ENCODE data around the gene SYNGR4.
"Not testable (repeated sequence)": the region's sequence is repeated elsewhere in the genome, so short reads cannot be mapped to it uniquely, and the experiment has no call there.

SYNGR4 gene

GRCh38 chr19:48363810-48364597 lies at the start of gene SYNGR4, which contains the start of gene TMEM143:
Gene SYNGR4, plus strand, starts transcription at chr19:48364367. Its CDS starts 1,476 bp downstream, at chr19:48365843.
Gene TMEM143, minus strand, starts transcription at chr19:48363940. Its CDS starts 20 bp downstream, at chr19:48363920.
- peak; percentile 100 for DNase-seq (ENCODE audit: low spot score)

DNA sequence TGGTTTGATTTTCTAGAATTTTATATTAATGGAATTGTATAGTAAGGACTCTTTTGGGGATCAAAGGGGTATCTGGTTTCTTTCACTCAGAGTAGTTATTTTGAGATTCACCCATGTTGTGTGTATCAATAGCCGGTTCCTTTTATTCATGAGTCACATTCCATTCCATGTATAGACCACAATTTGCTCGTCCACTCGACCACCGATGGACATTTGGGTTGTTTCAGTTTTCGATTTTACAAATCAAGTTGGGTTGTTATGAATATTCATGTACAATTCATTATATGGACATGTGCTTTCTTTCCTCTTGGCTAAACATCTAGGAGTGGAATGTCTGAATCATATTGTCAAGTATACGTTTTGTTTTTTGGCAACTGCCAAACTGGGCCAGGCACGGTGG lies 48.5 kb upstream of the SYNGR4 start:
- DNase-seq (ENCODE audit: low spot score), result no peak

- not testable (repeated sequence) for DNase-seq (ENCODE audit: low spot score)
These were observed 46.5 kb upstream of the SYNGR4 start for GRCh38 chr19:48317708-48317960.

GRCh38 chr19:48318286-48318987 lies 45.7 kb upstream of the SYNGR4 start:
- no peak for DNase-seq (ENCODE audit: low spot score)

DNA sequence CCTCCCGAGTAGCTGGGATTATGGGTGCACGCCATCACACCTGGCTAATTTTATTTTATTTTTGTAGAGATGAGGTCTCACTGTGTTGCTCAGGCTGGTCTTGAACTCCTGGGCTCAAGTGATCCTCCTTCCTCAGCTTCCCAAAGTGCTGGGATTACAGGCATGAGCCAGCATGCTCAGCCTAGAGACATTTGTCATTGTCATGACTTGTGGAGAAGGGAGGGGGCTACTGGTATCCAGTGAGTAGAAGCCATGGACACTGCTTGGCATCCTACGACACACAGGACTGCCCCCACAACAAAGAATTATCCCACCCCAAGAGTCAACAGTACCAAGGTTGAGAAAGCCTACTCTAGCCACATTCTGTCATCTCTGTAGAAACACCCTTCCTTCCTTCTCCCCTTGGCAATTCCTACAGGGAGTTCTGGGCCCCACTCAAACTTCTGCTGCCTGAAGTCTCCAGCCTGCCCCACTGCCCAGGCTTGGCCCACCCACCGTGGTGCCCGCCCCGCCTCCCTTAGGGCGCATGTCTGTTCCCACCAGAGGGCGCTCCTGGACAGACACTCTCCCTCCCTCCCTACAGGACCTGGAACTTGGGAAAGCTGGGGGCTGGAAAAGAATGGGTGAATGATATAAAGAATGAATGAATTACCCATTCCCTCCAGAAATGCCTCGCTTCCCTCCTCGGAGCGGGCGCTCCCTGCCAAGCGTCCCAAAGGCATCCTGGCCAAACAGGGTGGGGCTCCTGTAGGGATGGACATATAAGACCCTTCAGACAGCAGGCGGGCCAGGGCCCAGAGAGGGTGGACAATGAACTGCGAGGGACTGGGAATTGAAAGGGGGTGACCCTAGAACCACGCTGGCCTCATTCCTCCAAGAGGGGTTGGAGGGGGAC lies 44.3 kb upstream of the SYNGR4 start:
- peak; percentile 75 for DNase-seq (ENCODE audit: low spot score)

GRCh38 chr19:48321372-48321621 lies 42.9 kb upstream of the SYNGR4 start:
- peak; percentile 77 for DNase-seq (ENCODE audit: low spot score)

GRCh38 chr19:48321622-48322591 lies 42.3 kb upstream of the SYNGR4 start:
- DNase-seq (ENCODE audit: low spot score), result peak; percentile 99

GRCh38 chr19:48325265-48325910 lies 38.8 kb upstream of the SYNGR4 start, which contains the start of gene EMP3:
Gene EMP3, plus strand, starts transcription at chr19:48325552. Its CDS starts 1,293 bp downstream, at chr19:48326845.
- DNase-seq (ENCODE audit: low spot score), result peak; percentile 91

- DNase-seq (ENCODE audit: low spot score), result peak; percentile 57
These were observed 34.8 kb upstream of the SYNGR4 start for GRCh38 chr19:48329167-48329891.

- DNase-seq (ENCODE audit: low spot score), result no peak
These were observed 34.0 kb upstream of the SYNGR4 start for GRCh38 chr19:48330012-48330681.

- DNase-seq (ENCODE audit: low spot score), result no peak
These were observed 31.9 kb upstream of the SYNGR4 start for GRCh38 chr19:48332351-48332661.

GRCh38 chr19:48332662-48333466 lies 31.3 kb upstream of the SYNGR4 start:
- peak; percentile 93 for DNase-seq (ENCODE audit: low spot score)

DNA sequence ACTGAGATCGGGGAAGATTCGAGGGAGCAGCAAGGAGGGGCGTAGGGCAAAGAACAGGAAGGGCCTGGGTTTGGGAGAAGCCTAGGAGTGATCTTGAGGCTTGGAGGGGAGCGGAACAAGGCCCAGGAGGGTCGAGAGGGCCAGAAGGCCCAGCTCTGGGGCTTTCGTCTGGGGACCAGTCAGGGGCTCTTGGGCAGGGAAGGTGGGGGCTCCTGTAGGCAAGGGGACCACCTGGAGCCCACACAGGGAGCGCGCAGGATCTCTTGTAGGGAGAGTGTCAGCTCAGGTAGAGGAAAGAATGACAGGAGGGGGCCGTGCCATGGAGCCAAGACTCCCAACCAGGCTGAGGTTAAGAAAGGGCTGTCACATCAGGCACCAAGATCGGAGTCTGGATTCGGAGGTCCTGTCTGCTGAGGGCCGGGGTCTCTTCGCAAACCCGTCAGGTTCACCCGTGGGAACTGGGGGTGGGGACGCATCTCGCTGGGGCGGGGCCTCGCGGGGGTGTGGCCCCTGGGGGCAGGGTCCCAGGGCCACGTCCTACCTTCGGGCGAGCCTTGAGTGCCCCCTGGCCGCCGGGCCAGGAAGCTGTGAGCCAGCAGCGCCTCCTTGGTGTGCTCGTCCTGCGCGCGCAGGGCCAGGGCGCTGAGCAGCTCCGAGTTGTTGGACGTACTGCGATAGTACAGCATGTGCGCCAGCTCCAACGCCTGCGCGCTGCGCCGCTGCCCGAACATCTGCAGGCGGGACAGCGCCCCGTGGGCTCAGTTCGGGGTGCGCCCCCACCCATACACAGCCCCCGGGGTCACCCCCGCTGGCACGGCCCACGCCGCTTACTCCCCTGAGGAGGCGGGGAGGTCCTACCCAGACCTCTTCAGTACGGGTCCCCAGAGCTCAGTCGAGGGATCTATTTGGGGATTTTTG lies 30.4 kb upstream of the SYNGR4 start:
- DNase-seq (ENCODE audit: low spot score), result peak; percentile 97

DNA sequence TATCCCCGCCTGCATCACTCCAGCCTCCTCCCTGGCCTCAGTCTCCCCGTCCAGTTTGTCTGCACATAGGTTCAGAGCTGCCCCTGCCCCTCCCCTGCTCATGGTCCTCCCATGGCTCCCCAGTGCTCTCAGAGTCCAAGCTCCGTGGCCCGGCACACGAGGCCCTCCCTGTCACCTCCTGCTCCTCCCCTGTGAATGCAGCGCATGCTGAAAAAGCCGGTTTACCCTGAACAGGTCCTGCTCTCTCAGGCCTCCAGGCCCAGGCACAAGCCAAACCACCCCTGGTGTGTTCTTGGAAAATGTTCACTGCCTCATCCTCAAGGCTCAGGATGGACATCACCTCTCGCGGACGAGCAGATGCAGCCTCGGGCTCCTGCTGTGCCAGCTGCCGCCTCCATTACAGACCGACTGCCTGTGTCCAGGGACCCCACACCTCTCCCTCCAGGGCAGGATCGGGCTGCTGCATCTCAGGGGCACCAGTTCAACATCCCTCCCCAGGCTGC lies 25.9 kb upstream of the SYNGR4 start:
- no peak for DNase-seq (ENCODE audit: low spot score)

- DNase-seq (ENCODE audit: low spot score), result no peak
These were observed 25.2 kb upstream of the SYNGR4 start for GRCh38 chr19:48338802-48339503.

DNA sequence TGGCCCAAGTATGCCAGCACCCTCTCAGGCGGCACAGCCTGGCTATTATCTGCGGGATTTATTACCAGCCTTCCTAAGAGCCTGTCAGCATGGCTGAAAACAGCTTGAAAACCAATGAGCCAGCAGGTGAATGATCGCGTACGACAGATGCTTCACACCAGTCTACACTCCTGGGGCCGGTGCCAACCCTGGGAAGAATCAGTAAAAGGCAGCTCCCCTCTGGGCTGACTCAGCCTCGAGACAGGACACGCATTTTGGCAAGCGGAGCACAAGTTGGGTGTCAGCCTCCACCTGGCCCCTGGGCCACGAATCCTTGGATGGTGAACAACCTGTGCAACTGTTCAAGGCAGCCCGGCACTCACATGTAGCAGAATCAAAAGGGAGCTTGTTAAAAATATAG lies 23.2 kb upstream of the SYNGR4 start:
- DNase-seq (ENCODE audit: low spot score), result no peak
